B cell (primary cell): ENCODE results near the gene GPRASP1. TPM values are rescaled to one million over a fixed set of nuclear protein-coding genes. Genes with fewer than 3 reads are reported as not detected.
A peak's percentile ranks its signal among the peaks of the same experiment; 100 is the strongest.

Source experiments
- ATAC-seq: fragments of 200-7000 bp; cut with Tn5 transposase; one replicate; pipeline ENCODE4 v1.10.0; 2021; ENCODE audit warnings: low read depth, mild to moderate bottlenecking, moderate number of reproducible peaks, moderate library complexity
- CTCF ChIA-PET: fragments of 350-600 bp; sonication (Branson Sonifier 250); formaldehyde crosslinking; loops from one replicate; lab custom pipeline; 2021; ENCODE audit warnings: antibody characterized with exemption, inconsistent platforms; lab: Charles Lee
- POLR2A ChIA-PET: fragments of 350-600 bp; sonication (Branson Sonifier 250); formaldehyde crosslinking; loops from one replicate; lab custom pipeline; 2021; ENCODE audit warnings: antibody characterized with exemption; lab: Charles Lee
- DNase-seq: peaks from one replicate; pipeline ENCODE4 v3.0.0; 2013
- H2AFZ ChIP-seq: 2 replicates; pipeline ENCODE4 v1.6.1; 2012; ENCODE audit warnings: mild to moderate bottlenecking, low read depth, low read length; ENCODE audit not compliant: insufficient read depth, poor library complexity, severe bottlenecking
- H3K27ac ChIP-seq, 2 donors: 1 replicate in 1 of 2; 2 replicates in 1 of 2; pipeline ENCODE4 v1.5.1; 2012 to 2013; ENCODE audit warnings: low read length in 2 of 2, mild to moderate bottlenecking in 2 of 2, moderate library complexity in 1 of 2
- H3K27me3 ChIP-seq, 4 experiments: fragments of 200-600 bp in 1 of 4; sonication (generic) in 1 of 4; replicated peaks in 1 of 4; 1 replicate in 2 of 4; 2 replicates in 2 of 4; pipeline versions ENCODE4 v1.6.1 to v1.7.0; 2013 to 2016; ENCODE audit warnings: low read length in 3 of 4, mild to moderate bottlenecking in 2 of 4, mixed read lengths in 1 of 4, moderate library complexity in 1 of 4; ENCODE audit not compliant: insufficient read depth in 4 of 4, control insufficient read depth in 3 of 4; ENCODE audit errors: control extremely low read depth in 1 of 4
- H3K36me3 ChIP-seq, 2 experiments: replicated peaks in 1 of 2; 1 replicate in 1 of 2; 2 replicates in 1 of 2; pipeline versions ENCODE4 v1.6.1 to v1.7.1; 2013; ENCODE audit warnings: low read length in 1 of 2; ENCODE audit not compliant: insufficient read depth in 2 of 2, control insufficient read depth in 1 of 2; ENCODE audit errors: control extremely low read depth in 1 of 2, extremely low read depth in 1 of 2
- H3K4me1 ChIP-seq, 2 donors: fragments of 200-600 bp in 1 of 2; sonication (generic) in 1 of 2; 1 replicate in 1 of 2; 2 replicates in 1 of 2; pipeline versions ENCODE4 v1.5.1 to v1.6.1; 2013 to 2017; ENCODE audit warnings: low read length in 2 of 2; ENCODE audit not compliant: control insufficient read depth in 2 of 2, insufficient read depth in 2 of 2
- H3K4me2 ChIP-seq: replicated peaks from 2 replicates; pipeline ENCODE3; 2012; ENCODE audit warnings: mild to moderate bottlenecking, low read depth, low read length; ENCODE audit not compliant: poor library complexity, severe bottlenecking
- H3K4me3 ChIP-seq, 5 experiments: fragments of 200-600 bp in 1 of 5; sonication (generic) in 1 of 5; 1 replicate in 3 of 5; 2 replicates in 2 of 5; pipeline versions ENCODE4 v1.5.1 to v1.7.0; 2011 to 2016; ENCODE audit warnings: low read length in 4 of 5, mild to moderate bottlenecking in 4 of 5, low read depth in 2 of 5, control low read depth in 1 of 5, moderate library complexity in 1 of 5; ENCODE audit not compliant: insufficient read depth in 1 of 5; ENCODE audit errors: control extremely low read depth in 1 of 5, extremely low read depth in 1 of 5
- H3K79me2 ChIP-seq: fragments of 200-600 bp; sonication (generic); one replicate; pipeline ENCODE4 v1.6.0; 2016; ENCODE audit warnings: low read length; ENCODE audit not compliant: control insufficient read depth, insufficient read depth
- H3K9ac ChIP-seq: fragments of 200-600 bp; sonication (generic); 2 replicates; pipeline ENCODE4 v1.6.1; 2017; ENCODE audit warnings: mild to moderate bottlenecking, low read length, moderate library complexity
- H3K9me3 ChIP-seq, 3 donors: one replicate each; pipeline versions ENCODE4 v1.6.1 to v1.7.1; 2013; ENCODE audit warnings: low read length in 2 of 3; ENCODE audit not compliant: control insufficient read depth in 2 of 3, insufficient read depth in 1 of 3; ENCODE audit errors: control extremely low read depth in 1 of 3
- H4K20me1 ChIP-seq: 2 replicates; pipeline ENCODE4 v1.6.0; 2012; ENCODE audit warnings: mild to moderate bottlenecking, low read length; ENCODE audit not compliant: insufficient read depth, control insufficient read depth, poor library complexity, severe bottlenecking
- H3K27ac Mint-ChIP-seq: one replicate; pipeline ENCODE4 v1.8.0; 2021; ENCODE audit warnings: mixed read lengths
- H3K27me3 Mint-ChIP-seq: one replicate; pipeline ENCODE4 v1.8.0; 2021; ENCODE audit warnings: mixed read lengths
- H3K4me1 Mint-ChIP-seq: one replicate; pipeline ENCODE4 v1.8.0; 2021; ENCODE audit warnings: mixed read lengths
- H3K4me3 Mint-ChIP-seq: one replicate; pipeline ENCODE4 v1.8.0; 2021; ENCODE audit warnings: mixed read lengths
- H3K9me3 Mint-ChIP-seq: one replicate; pipeline ENCODE4 v1.8.0; 2022; ENCODE audit warnings: mixed read lengths; ENCODE audit not compliant: insufficient read depth
- CTCF ChIP-seq: fragments of 200-600 bp; IDR thresholded peaks from one replicate; pipeline ENCODE4 v1.8.0; 2022; ENCODE audit warnings: antibody characterized with exemption, mild to moderate bottlenecking
- EZH2 ChIP-seq: IDR thresholded peaks from 2 replicates; pipeline ENCODE4 v1.6.1; 2012; ENCODE audit warnings: borderline replicate concordance, low read depth, mild to moderate bottlenecking, moderate library complexity, low read length; ENCODE audit not compliant: insufficient read depth, poor library complexity, severe bottlenecking
- WGBS: methylation state at CpG from one replicate; pipeline ENCODE4 v1.1.5; 2013; ENCODE audit warnings: missing lambda C conversion rate; ENCODE audit not compliant: insufficient coverage; 5-methylcytosine and 5-hydroxymethylcytosine counted together
- intact Hi-C: fragments of 100-400 bp; cut with micrococcal nuclease; formaldehyde crosslinking; loops from one replicate; pipeline ENCODE4 v1.10.0; 2022
- polyA plus RNA-seq: library from polyadenylated mRNA; depleted of rRNA; stranded (reverse); fragments of >200 nt; gene quantifications from 2 replicates; pipeline ENCODE4 v1.2.3, GENCODE V29; 2012
- total RNA-seq, 2 donors: library from RNA; stranded (reverse); fragments of 120-200 nt in 1 of 2; gene quantifications; 1 replicate in 1 of 2; 2 replicates in 1 of 2; pipeline versions ENCODE4 v1.2.3 to v1.2.4, GENCODE V29; 2013 to 2022

Gene GPRASP1
- total and polyA plus RNA-seq, 2 donors (not counting 1 experiment from before 2014, with no cell fraction given) = 6.3 to 22.3 TPM

DNA sequence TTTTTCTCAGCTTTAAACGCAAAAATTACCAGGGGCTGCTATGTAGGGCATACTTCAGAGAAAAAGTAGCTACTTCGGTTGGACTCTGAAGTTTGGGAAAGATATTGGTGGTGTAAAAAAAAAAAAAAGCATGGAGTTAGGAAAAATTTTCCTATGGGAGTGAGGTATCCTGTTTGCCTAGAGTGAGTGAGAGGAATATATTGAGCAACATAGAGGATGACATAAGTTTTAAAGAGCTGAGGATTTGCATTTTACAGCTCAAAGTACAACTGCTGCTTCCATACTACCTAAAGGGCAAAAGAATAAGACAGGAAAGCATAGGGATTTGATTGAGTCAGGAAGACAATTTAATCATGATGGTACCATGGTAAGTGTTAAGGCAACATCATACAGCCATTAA, 7.3 kb downstream of the GPRASP1 start:
- no peak for DNase-seq
- peaks cover 18% of the 10 kb centered on the region for H3K4me1 Mint-ChIP-seq
- POLR2A ChIA-PET = no interaction called here
- H3K27ac ChIP-seq = no peak overlapping the region
- WGBS = 100% methylated on average over 1 of the region's 2 CpGs
- no peak for ATAC-seq
- intact Hi-C loops = loop anchor here (5.0 to 10.0 kb wide), 2 partner anchors 109 to 724 kb away; partner anchors contain the start of gene ZMAT1
- no peaks in the 10 kb centered on the region for H3K9me3 Mint-ChIP-seq
- no peaks in the 10 kb centered on the region for H3K9me3 ChIP-seq
- no peak overlapping the region for H3K4me3 ChIP-seq
- no peak overlapping the region for H3K27ac Mint-ChIP-seq
- CTCF ChIA-PET = no interaction called here
- H3K27me3 ChIP-seq = no peaks in the 10 kb centered on the region
- no peaks in the 10 kb centered on the region for H4K20me1 ChIP-seq
- H3K36me3 ChIP-seq = no peaks in the 10 kb centered on the region
- H3K4me3 Mint-ChIP-seq = peak overlapping the region; percentile 38
- no peak overlapping the region for H2AFZ ChIP-seq
- peaks cover 0 to 5% of the 10 kb centered on the region in 2 donors for H3K4me1 ChIP-seq
- H3K27me3 Mint-ChIP-seq = no peaks in the 10 kb centered on the region
- H3K4me2 ChIP-seq = peak overlapping the region; percentile 78
- TF ChIP-seq CTCF (no peak), EZH2 (no peak)
- H3K9ac ChIP-seq = no peak overlapping the region
- no peaks in the 10 kb centered on the region for H3K79me2 ChIP-seq
